Body of pancreas (tissue), 4 donors: ENCODE results near the gene KIF25.

Experiments
- CTCF ChIP-seq, 7 experiments: fragments of 450-650 bp in 4 of 7; fragments of 200-600 bp in 3 of 7; sonication (generic) in 3 of 7; IDR thresholded peaks; one replicate each; pipeline ENCODE4 v1.5.1; 2016 to 2019; ENCODE audit warnings: antibody characterized with exemption in 7 of 7
- POLR2A ChIP-seq, 3 donors: fragments of 450-650 bp; IDR thresholded peaks; one replicate each; pipeline ENCODE4 v1.6.1; 2016; ENCODE audit warnings: antibody characterized with exemption in 3 of 3, mild to moderate bottlenecking in 2 of 3

DNA sequence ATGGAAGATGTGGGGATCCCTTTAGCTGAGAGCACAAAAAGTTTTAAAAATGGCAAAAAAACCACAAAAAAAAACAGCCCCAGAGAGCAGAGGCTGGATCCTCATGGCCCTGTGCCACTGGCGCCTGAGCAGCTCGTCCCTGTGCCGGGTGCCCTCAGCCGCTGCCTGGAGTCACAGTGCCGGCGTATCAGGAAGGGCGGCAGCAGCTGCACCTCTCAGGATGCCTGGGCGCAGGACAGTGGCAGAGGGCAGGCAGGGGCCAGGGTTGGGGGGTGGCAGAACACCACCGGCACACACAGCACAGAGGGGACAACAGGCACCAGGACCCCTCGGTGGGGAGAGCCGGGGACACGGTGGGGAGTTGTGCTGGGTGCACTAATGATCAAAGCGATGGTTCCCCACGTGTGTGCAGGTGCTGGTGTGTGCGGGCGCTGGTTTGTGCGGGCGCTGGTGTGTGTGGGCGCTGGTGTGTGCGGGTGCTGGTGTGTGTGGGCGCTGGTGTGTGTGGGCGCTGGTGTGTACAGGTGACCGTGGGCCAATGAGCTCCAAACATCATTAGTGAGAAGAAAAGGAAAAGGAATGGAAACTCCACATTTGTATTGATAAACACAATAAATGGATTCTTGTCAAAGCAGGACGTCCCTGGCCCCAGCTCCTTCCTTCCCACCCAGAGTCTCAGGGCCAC lies 83.1 kb downstream of the KIF25 start:
- TF ChIP-seq CTCF (IDR thresholded peaks at IDR 0.05), result no peak
- TF ChIP-seq POLR2A (IDR thresholded peaks at IDR 0.05), result no peak
